ENCODE measurements around the gene ADPRM. TPM values are rescaled to one million over a fixed set of nuclear protein-coding genes. Genes with fewer than 3 reads are reported as not detected.
A peak's percentile ranks its signal among the peaks of the same experiment; 100 is the strongest.

Gene ADPRM
- total RNA-seq, 4 donors from 2014 or later, result 2.8 to 16.2 (median 6.1) TPM

GRCh38 chr17:10755592-10756127 lies 58.3 kb downstream of the ADPRM start:
- no peak overlapping the region for H3K4me3 ChIP-seq
- no peak for TF ChIP-seq EP300 (IDR thresholded peaks at IDR 0.05; ENCODE audit: low read depth)
- H3K36me3 ChIP-seq, result no peaks in the 10 kb centered on the region
- DNase-seq, result no peak
- 72 to 76% methylated on average over 3 of the region's 3 CpGs for WGBS, 2 donors (ENCODE audit: low coverage in 1 of 2)
- peaks cover 0 to 7% (median 6%) of the 10 kb centered on the region in 4 donors for H3K4me1 ChIP-seq
- peak overlapping the region; percentile 32 to 50 (median 44) for H3K27ac ChIP-seq
- H3K27me3 ChIP-seq, result no peaks in the 10 kb centered on the region
- intact Hi-C loops (cut with DNase I; ENCODE audit: low total_unique reads) (no loop called here), in situ Hi-C loops (cut with MboI; ENCODE audit: low pct_ligation_motif_present in 1 of 4, low pct_unique_long_range_greater_than_20kb in 1 of 4, low sequenced_read_pairs in 3 of 4) (loop anchor here in 1 of 4 donors (25.0 kb wide), 1 partner anchor 307 kb away; no protein-coding TSS in a partner anchor)
- no peaks in the 10 kb centered on the region for H3K9me3 ChIP-seq

- intact Hi-C loops (cut with DNase I; ENCODE audit: low total_unique reads), result no loop called here
- Histone ChIP-seq H3K4me1 (peaks cover 0 to 7% (median 6%) of the 10 kb centered on the region in 4 donors), H3K27ac (peak overlapping the region; percentile 32 to 50 (median 44)), H3K36me3 (no peaks in the 10 kb centered on the region), H3K27me3 (no peaks in the 10 kb centered on the region), H3K4me3 (no peak overlapping the region), H3K9me3 (no peaks in the 10 kb centered on the region)
- no peak for TF ChIP-seq EP300 (IDR thresholded peaks at IDR 0.05; ENCODE audit: low read depth)
- no peak for TF ChIP-seq POLR2A (IDR thresholded peaks at IDR 0.05)
- no peak for TF ChIP-seq POLR2AphosphoS5 (IDR thresholded peaks at IDR 0.05)
- TF ChIP-seq, protein P1, sequence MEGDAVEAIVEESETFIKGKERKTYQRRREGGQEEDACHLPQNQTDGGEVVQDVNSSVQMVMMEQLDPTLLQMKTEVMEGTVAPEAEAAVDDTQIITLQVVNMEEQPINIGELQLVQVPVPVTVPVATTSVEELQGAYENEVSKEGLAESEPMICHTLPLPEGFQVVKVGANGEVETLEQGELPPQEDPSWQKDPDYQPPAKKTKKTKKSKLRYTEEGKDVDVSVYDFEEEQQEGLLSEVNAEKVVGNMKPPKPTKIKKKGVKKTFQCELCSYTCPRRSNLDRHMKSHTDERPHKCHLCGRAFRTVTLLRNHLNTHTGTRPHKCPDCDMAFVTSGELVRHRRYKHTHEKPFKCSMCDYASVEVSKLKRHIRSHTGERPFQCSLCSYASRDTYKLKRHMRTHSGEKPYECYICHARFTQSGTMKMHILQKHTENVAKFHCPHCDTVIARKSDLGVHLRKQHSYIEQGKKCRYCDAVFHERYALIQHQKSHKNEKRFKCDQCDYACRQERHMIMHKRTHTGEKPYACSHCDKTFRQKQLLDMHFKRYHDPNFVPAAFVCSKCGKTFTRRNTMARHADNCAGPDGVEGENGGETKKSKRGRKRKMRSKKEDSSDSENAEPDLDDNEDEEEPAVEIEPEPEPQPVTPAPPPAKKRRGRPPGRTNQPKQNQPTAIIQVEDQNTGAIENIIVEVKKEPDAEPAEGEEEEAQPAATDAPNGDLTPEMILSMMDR (IDR thresholded peaks at IDR 0.05), result no peak
- in situ Hi-C loops (cut with MboI; ENCODE audit: low pct_ligation_motif_present in 1 of 4, low pct_unique_long_range_greater_than_20kb in 1 of 4, low sequenced_read_pairs in 3 of 4), result loop anchor here in 1 of 4 donors (25.0 kb wide), 1 partner anchor 306 kb away; no protein-coding TSS in a partner anchor
- WGBS, 2 donors (ENCODE audit: low coverage in 1 of 2), result 74% methylated on average over 1 of the region's 1 CpG; no CpG with 5 or more reads in 1 of the 2 donors
- DNase-seq, result no peak
Observed at GRCh38 chr17:10756185-10756584, 58.8 kb downstream of the ADPRM start.

GRCh38 chr17:10756619-10757018 lies 59.2 kb downstream of the ADPRM start:
- no peak for DNase-seq
- in situ Hi-C loops (cut with MboI; ENCODE audit: low pct_ligation_motif_present in 1 of 4, low pct_unique_long_range_greater_than_20kb in 1 of 4, low sequenced_read_pairs in 3 of 4) (loop anchor here in 1 of 4 donors (25.0 kb wide), 1 partner anchor 306 kb away; no protein-coding TSS in a partner anchor), intact Hi-C loops (cut with DNase I; ENCODE audit: low total_unique reads) (no loop called here)
- Histone ChIP-seq H3K4me1 (peaks cover 0 to 7% (median 6%) of the 10 kb centered on the region in 4 donors), H3K4me3 (no peak overlapping the region), H3K27ac (peak overlapping the region; percentile 46 to 56 (median 48)), H3K27me3 (no peaks in the 10 kb centered on the region), H3K9me3 (no peaks in the 10 kb centered on the region), H3K36me3 (no peaks in the 10 kb centered on the region)
- TF ChIP-seq EP300 (IDR thresholded peaks at IDR 0.05; ENCODE audit: low read depth) (no peak), POLR2AphosphoS5 (IDR thresholded peaks at IDR 0.05) (no peak), POLR2A (IDR thresholded peaks at IDR 0.05) (no peak)
- TF ChIP-seq, protein P1 (IDR thresholded peaks at IDR 0.05), result no peak
- WGBS, 2 donors (ENCODE audit: low coverage in 1 of 2), result 46% methylated on average over 2 of the region's 2 CpGs; no CpG with 5 or more reads in 1 of the 2 donors

- Histone ChIP-seq H3K27me3 (no peaks in the 10 kb centered on the region), H3K9me3 (no peaks in the 10 kb centered on the region), H3K36me3 (no peaks in the 10 kb centered on the region), H3K27ac (peak overlapping the region; percentile 42 to 56 (median 48)), H3K4me1 (peaks cover 0 to 7% (median 6%) of the 10 kb centered on the region in 4 donors), H3K4me3 (no peak overlapping the region)
- no peak for TF ChIP-seq POLR2A (IDR thresholded peaks at IDR 0.05)
- TF ChIP-seq POLR2AphosphoS5 (IDR thresholded peaks at IDR 0.05), result no peak
- TF ChIP-seq, protein P1 (IDR thresholded peaks at IDR 0.05), result no peak
- TF ChIP-seq EP300 (IDR thresholded peaks at IDR 0.05; ENCODE audit: low read depth), result no peak
- intact Hi-C loops (cut with DNase I; ENCODE audit: low total_unique reads) (no loop called here), in situ Hi-C loops (cut with MboI; ENCODE audit: low pct_ligation_motif_present in 1 of 4, low pct_unique_long_range_greater_than_20kb in 1 of 4, low sequenced_read_pairs in 3 of 4) (loop anchor here in 1 of 4 donors (25.0 kb wide), 1 partner anchor 305 kb away; no protein-coding TSS in a partner anchor)
- DNase-seq, result no peak
- 82% methylated on average over 6 of the region's 6 CpGs; no CpG with 5 or more reads in 1 of the 2 donors for WGBS, 2 donors (ENCODE audit: low coverage in 1 of 2)
Observed at GRCh38 chr17:10757067-10757466, 59.7 kb downstream of the ADPRM start.

Data from transverse colon (tissue), 4 donors.